Stimulated activated CD4-positive, alpha-beta T cell treated with anti-CD3 and anti-CD28 coated beads, Interleukin-2, amount 100 ng/mL, for 48 hours (primary cell): ENCODE data around the gene SLC13A4.
"Not testable (repeated sequence)": the region's sequence is repeated elsewhere in the genome, so short reads cannot be mapped to it uniquely, and the experiment has no call there.

Source experiments
- DNase-seq, 2 donors: peaks; one replicate each; pipeline ENCODE4 v3.0.0-alpha.2; 2020

The SLC13A4 gene

DNA sequence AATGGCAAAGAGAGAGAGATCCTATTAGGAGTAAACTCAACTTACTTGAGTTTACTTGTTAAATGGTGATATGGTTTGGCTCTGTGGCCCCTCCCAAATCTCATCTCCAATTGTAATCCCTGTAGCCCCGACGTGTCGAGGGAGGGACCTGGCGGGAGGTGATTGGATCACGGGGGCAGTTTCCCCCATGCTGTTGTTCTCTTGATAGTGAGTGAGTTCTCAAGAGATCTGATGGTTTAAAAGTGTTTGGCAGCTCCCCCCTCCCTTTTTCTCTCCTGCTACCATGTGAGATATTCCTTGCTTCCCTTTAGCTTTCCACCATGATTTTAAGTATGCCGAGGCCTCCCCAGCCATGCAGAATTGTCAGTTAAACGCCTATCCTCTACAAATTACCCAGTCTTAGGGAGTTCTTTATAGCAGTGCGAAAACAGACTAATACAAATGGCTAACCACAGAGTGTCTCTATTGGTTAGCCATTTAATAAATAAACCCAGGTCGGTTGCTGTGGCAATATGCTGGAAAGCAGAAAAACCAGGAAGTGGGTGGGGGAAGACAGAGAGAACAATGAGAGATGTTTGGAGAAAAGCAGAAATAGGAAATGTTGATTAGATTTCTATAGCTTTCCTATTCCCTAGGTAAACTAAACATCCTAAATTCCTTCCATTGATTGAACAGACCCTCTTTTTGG, 68.7 kb downstream of the SLC13A4 start:
- DNase-seq = no peak

DNA sequence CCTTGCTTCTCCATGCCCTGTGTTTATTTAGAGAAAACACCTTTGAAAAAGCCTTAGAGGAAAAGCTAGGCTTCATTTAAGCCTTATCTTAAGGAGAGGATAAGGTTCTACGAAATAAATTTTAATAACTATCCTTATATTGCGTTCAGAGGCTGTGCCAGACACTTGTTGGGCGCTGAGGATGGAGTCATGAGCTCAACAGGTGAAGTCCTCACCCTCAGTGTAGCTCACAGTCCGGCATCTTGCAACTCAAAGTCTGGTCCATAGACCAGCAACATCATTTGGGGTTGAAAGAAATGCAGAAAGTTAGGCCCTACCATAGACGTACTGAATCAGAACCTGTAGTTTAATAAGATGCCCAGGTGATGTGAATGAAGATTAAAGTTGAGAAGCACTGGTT, 69.4 kb downstream of the SLC13A4 start:
- DNase-seq = no peak

DNA sequence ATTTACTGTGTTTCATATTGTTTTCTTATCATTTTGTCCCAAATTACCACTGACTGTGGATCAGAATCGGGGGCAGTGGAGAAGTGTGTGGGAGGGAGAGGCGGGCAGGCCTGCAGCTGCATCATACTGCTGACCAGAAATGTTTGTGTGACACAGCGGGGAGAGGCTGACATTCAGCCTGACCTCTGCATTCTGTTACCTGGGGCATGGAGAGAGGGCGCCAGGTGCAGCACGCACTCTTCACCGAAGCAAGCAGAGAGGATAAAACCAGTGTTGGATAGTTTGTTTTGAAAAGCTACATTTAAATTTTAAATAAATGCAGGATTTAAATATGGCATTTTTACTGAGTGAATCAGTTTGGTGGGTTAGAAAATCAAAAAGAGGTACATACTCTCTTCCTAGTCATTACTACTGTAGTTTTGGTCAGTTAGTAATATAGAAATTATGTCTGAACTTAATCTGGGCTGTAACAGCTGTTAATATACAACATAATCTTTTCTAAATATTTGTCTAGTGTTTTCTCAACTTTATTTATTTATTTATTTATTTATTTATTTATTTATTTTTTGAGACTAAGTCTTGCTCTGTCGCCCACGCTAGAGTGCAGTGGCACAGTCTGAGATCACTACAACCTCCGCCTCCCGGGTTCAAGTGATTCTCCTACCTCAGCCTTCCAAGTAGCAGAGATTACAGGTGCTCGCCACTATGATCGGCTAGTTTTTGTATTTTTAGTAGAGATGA, 74.5 kb downstream of the SLC13A4 start:
- no peak for DNase-seq

DNA sequence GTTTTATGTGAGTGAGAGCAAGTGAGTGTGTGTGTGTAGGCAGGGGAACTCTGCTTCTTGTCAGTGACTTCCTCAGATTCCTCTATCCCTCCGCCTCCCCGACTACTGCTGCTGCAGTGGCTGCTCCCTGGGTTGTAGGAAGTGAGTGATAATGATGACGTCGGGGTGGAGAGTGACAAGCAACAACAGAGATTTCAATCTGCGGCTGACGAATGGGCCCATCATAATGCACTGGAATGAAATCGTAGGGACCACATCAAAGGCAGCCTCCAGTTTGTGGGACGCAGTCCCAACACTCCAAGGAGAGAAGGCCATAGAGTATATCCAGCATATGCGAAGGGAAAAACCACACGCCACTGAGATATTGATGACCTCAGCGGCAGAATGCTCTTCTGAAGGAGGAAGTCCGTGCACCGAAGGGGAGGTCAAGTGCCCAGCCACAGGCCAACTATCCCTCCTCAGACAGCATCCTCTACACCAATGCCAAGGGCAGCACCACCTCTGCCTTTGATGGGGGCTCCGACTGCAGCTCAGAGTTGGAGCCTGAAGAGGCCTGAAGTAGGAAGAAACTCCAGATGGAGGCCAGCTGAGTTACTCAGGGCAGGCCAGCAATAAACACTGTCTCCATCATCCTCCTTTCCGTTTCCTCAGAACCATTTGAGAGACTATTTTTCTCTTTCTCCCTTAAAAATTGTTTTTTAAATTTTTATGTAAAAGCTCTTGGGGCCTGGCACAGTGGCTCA, 77.0 kb downstream of the SLC13A4 start:
- no peak for DNase-seq

DNA sequence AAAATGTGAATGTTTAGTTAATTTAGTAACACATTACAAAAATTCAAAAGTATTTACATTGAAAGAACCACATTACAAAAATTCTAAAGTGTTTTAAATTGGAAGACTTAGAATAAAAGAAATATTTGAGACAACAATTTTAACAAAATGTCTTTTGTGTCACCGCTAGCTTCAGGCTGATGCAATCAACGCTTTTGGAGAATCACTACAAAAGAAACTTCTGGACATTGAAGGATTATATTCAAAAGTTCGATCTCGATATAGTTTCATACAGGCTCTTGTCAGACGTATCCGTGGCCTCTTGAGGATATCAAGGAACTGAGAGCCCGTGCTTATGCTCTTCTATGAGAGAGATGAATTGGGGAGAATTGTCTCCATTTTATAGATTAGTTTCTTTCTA, 79.8 kb downstream of the SLC13A4 start:
- no peak for DNase-seq

DNA sequence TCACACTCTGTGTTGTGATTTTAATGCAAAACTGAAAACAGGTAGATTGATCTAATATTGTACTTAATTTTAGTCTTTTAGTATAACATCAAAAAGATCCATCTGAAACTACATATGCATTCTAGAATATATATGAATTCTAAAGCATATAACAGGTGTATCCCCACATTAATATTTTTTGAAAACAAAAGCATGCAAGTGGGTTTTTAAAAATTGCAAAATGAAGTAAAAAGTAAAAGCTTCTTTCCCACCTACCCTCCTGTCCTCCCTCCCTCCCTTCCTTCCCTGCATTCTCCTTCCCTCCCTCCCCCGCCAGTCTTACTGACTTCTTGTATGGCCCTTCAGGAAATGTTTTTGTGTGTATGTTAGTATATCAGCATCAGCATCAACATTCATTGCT, 80.2 kb downstream of the SLC13A4 start:
- DNase-seq = no peak

DNA sequence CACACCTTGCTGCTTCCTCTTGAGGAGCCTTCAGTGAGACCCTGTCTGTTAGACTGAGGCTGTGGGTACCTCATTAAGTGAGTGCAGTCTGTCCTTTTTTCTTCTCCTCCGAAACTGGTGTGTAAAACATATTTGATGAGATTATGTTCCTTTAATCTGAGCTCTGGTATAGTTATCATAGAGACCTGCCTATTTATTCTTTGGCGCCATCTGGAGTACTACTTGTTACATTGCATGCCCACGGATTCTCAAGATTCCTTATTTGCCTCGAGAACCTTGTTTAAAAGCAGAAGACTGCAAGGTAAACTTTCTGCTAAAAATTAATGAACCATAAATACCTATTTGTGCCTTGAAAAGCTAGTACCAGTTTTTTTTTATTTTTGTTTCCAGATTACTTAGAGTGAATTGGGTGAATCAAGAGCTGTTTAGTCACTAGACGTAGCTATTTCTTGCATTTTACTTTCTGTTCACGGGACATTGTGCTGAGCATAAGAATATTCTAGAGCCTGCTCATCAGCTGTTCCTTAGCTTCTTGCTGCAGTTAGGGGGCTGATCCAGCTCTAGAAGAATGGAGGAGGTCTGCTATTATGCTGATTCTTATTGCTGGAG, 82.6 kb downstream of the SLC13A4 start:
- DNase-seq = no peak

DNA sequence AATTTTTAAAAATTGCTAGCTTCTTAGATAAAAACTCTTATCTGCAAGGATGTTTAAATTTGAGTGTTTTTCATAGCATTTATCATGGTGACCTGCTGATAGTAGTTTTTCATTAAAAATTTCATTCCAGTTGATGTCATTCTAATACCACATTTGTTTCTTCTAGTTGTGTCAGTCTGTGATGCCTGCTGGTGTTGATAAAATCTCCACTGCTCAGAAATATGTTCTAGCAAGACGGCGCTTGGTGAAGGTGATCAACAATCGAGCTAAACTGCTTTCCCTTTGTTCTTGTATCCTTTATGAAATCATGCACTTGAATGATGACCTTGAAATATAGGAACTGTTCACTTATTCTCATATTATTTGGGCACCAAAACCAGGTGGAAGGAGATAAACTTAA, 83.3 kb downstream of the SLC13A4 start:
- no peak for DNase-seq

DNA sequence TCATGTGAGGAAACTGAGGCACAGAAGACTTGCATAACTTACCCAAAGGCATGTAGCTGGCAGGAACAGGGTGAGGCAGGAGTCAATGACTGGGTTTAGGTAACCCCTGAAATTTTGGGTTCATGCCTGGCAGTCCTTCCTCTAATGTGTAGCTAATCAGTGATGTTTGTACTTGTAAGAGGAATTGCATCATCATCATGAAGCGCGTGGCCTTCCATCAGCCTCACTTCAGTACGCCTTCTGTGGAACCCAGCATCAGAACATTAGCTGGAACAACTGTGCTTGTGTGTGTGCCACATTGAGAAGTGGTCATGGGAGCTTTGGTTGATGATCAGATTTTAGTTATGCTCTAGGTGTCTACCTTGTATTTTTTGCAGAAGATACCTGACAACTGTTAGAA, 83.8 kb downstream of the SLC13A4 start:
- DNase-seq = no peak

DNA sequence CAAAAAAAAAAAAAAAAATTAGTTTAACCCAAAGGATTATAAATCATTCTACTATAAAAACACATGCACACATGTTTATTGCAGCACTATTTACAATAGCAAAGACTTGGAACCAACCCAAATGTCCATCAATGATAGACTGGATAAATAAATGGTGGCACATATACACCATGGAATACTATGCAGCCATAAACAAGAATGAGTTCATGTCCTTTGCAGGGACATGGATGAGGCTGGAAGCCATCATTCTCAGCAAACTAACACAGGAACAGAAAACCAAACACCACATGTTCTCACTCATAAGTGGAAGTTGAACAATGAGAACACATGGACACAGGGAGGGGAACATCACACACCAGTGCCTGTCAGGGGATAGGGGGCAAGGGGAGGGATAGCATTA, 88.3 kb downstream of the SLC13A4 start:
- not testable (repeated sequence) for DNase-seq

DNA sequence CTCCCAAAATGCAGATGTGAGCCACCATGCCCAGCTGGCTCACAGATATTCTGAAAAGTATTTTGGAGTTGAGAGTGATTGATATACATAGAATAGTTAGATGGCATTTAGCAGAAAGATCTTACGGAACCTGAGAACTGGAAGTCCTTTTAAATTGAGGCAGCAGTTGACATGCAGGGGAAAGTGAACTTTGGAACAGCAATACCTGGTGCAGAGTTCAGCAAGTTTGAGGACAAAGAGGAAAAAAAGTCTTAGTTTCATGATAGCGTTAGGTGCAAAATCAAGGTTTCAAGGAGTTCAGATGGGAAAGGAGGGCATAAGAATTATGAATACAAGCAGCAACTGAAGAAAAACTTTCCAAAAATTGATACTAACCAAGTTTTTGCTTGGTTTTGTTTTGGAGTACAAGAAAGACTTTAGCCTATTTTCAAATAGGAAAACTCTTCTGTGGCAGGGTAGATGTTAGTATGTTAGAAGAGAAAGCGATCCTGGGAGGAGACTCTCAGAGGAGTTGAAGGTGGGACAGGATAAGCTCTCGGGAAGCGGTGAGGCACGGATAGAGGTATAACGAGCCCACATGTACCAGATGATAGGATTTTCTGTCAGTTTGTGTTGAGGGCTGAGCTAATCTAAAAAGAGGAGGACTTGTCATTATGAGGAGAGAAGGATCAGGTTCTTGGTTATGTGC, 93.7 kb downstream of the SLC13A4 start:
- DNase-seq = no peak
